H1 (cell line): ENCODE data around the gene ZNF813. TPM values are rescaled to one million over a fixed set of nuclear protein-coding genes. Genes with fewer than 3 reads are reported as not detected.

Experiments used
- CTCF ChIA-PET: fragments of 300-600 bp; sonication (Branson Sonifier 250); formaldehyde crosslinking; loops from one replicate; lab custom pipeline; 2021; ENCODE audit not compliant: partially characterized antibody; lab: Charles Lee
- POLR2A ChIA-PET: fragments of 300-600 bp; sonication (Branson Sonifier 250); formaldehyde crosslinking; loops from one replicate; lab custom pipeline; 2021; ENCODE audit warnings: inconsistent platforms; ENCODE audit not compliant: partially characterized antibody; lab: Charles Lee
- DNase-seq, 2 experiments: peaks; one replicate each; pipeline versions ENCODE4 v3.0.0 to v3.0.0-alpha.2; 2010 to 2022; ENCODE audit warnings: low spot score in 2 of 2, low read depth in 1 of 2, mixed read lengths in 1 of 2
- FAIRE-seq: peaks from 2 replicates; lab custom pipeline; 2011; peaks lifted over from hg19 to GRCh38; lab: Jason Lieb, UNC
- H2AFZ ChIP-seq: 2 replicates; pipeline ENCODE4 v1.8.1; 2012; ENCODE audit warnings: low read length, inconsistent platforms
- H2AK5ac ChIP-seq: 2 replicates; pipeline ENCODE4 v1.6.1; 2013; ENCODE audit warnings: low read depth, low read length
- H2BK120ac ChIP-seq: replicated peaks from 2 replicates; pipeline ENCODE3; 2013; ENCODE audit warnings: low read depth, low read length, inconsistent platforms
- H2BK12ac ChIP-seq: 2 replicates; pipeline ENCODE4 v1.6.1; 2013; ENCODE audit warnings: low read depth, low read length
- H2BK15ac ChIP-seq: 2 replicates; pipeline ENCODE4 v1.6.1; 2013; ENCODE audit warnings: low read length
- H2BK20ac ChIP-seq: 2 replicates; pipeline ENCODE4 v1.6.1; 2013; ENCODE audit warnings: low read length
- H2BK5ac ChIP-seq: 2 replicates; pipeline ENCODE4 v1.6.1; 2013; ENCODE audit warnings: low read depth, low read length
- H3K14ac ChIP-seq: 2 replicates; pipeline ENCODE4 v1.6.1; 2013; ENCODE audit warnings: inconsistent platforms; ENCODE audit not compliant: insufficient read length
- H3K18ac ChIP-seq: 2 replicates; pipeline ENCODE4 v1.6.1; 2013; ENCODE audit warnings: low read length; ENCODE audit errors: extremely low read depth
- H3K23ac ChIP-seq: 2 replicates; pipeline ENCODE4 v1.6.1; 2013; ENCODE audit warnings: inconsistent platforms; ENCODE audit not compliant: insufficient read length
- H3K23me2 ChIP-seq: 2 replicates; pipeline ENCODE4 v1.6.1; 2013; ENCODE audit warnings: low read depth, low read length
- H3K27ac ChIP-seq: 2 replicates; pipeline ENCODE4 v1.6.1; 2011; ENCODE audit warnings: low read depth, low read length, inconsistent platforms
- H3K27me3 ChIP-seq, 4 experiments: replicated peaks in 1 of 4; 1 replicate in 1 of 4; 2 replicates in 3 of 4; pipeline versions ENCODE4 v1.6.1 to v1.8.1; 2011 to 2013; ENCODE audit warnings: low read length in 3 of 4, mild to moderate bottlenecking in 3 of 4, inconsistent platforms in 2 of 4, mixed read lengths in 2 of 4, moderate library complexity in 1 of 4; ENCODE audit not compliant: control insufficient read depth in 3 of 4, insufficient read depth in 3 of 4; ENCODE audit errors: extremely low read depth in 1 of 4
- H3K36me3 ChIP-seq, 4 experiments: 2 replicates each; pipeline versions ENCODE4 v1.6.1 to v1.8.1; 2011 to 2013; ENCODE audit warnings: mild to moderate bottlenecking in 4 of 4, low read length in 3 of 4, moderate library complexity in 2 of 4, control low read depth in 1 of 4, inconsistent platforms in 1 of 4; ENCODE audit not compliant: insufficient read depth in 4 of 4, control insufficient read depth in 2 of 4
- H3K4ac ChIP-seq: replicated peaks from 2 replicates; pipeline ENCODE3; 2013; ENCODE audit warnings: low read length, low read depth, mixed read lengths, inconsistent platforms; ENCODE audit not compliant: insufficient read length
- H3K4me1 ChIP-seq, 4 experiments: replicated peaks in 1 of 4; 1 replicate in 1 of 4; 2 replicates in 3 of 4; pipeline versions ENCODE4 v1.6.1 to v1.8.1; 2011 to 2013; ENCODE audit warnings: low read length in 3 of 4, inconsistent platforms in 2 of 4, mixed read lengths in 1 of 4; ENCODE audit not compliant: insufficient read depth in 4 of 4, control insufficient read depth in 3 of 4
- H3K4me2 ChIP-seq, 2 experiments: 2 replicates each; pipeline versions ENCODE4 v1.6.1 to v1.8.1; 2011 to 2013; ENCODE audit warnings: low read depth in 2 of 2, low read length in 2 of 2, control low read depth in 1 of 2, inconsistent platforms in 1 of 2, mild to moderate bottlenecking in 1 of 2; ENCODE audit not compliant: insufficient read depth in 1 of 2
- H3K4me3 ChIP-seq, 4 experiments: fragments of 200-600, 300-600 bp in 1 of 4; sonication (generic), shearing (Covaris generic), sonication (Bioruptor Twin) in 1 of 4; 2 replicates each; pipeline versions ENCODE4 v1.5.1 to v1.8.1; 2011 to 2016; ENCODE audit warnings: low read length in 4 of 4, low read depth in 3 of 4, control low read depth in 2 of 4, inconsistent platforms in 2 of 4, mild to moderate bottlenecking in 2 of 4, mixed read lengths in 1 of 4, moderate library complexity in 1 of 4; ENCODE audit not compliant: insufficient read depth in 2 of 4; ENCODE audit errors: extremely low read depth in 1 of 4
- H3K56ac ChIP-seq: replicated peaks from 2 replicates; pipeline ENCODE3; 2013; ENCODE audit warnings: low read depth, mild to moderate bottlenecking, mixed read lengths, low read length, inconsistent platforms; ENCODE audit not compliant: insufficient read length
- H3K79me1 ChIP-seq: 2 replicates; pipeline ENCODE4 v1.6.1; 2013; ENCODE audit warnings: low read depth, low read length, control low read depth
- H3K79me2 ChIP-seq, 2 experiments: 2 replicates each; pipeline versions ENCODE4 v1.6.1 to v1.8.1; 2012 to 2013; ENCODE audit warnings: low read length in 2 of 2, mild to moderate bottlenecking in 2 of 2, inconsistent platforms in 1 of 2; ENCODE audit not compliant: insufficient read depth in 2 of 2, control insufficient read depth in 1 of 2
- H3K9ac ChIP-seq, 4 experiments: replicated peaks in 1 of 4; 1 replicate in 1 of 4; 2 replicates in 3 of 4; pipeline versions ENCODE4 v1.6.1 to v1.8.1; 2011 to 2013; ENCODE audit warnings: low read depth in 3 of 4, low read length in 3 of 4, control low read depth in 2 of 4, mild to moderate bottlenecking in 2 of 4, moderate library complexity in 2 of 4, inconsistent platforms in 1 of 4; ENCODE audit errors: extremely low read depth in 1 of 4
- H3K9me3 ChIP-seq, 2 experiments: 2 replicates each; pipeline versions ENCODE4 v1.6.1 to v1.8.1; 2012 to 2013; ENCODE audit warnings: mild to moderate bottlenecking in 2 of 2, moderate library complexity in 2 of 2, control low read depth in 1 of 2, inconsistent platforms in 1 of 2, low read depth in 1 of 2, low read length in 1 of 2, mixed read lengths in 1 of 2; ENCODE audit not compliant: insufficient read depth in 2 of 2
- H4K20me1 ChIP-seq, 2 experiments: replicated peaks in 1 of 2; 2 replicates each; pipeline versions ENCODE3 to v1.8.1; 2011 to 2013; ENCODE audit warnings: inconsistent platforms in 2 of 2, low read length in 2 of 2, mild to moderate bottlenecking in 1 of 2; ENCODE audit not compliant: insufficient read depth in 2 of 2, control insufficient read depth in 1 of 2
- H4K5ac ChIP-seq: 2 replicates; pipeline ENCODE4 v1.6.1; 2013; ENCODE audit warnings: low read length, low read depth, mixed read lengths, inconsistent platforms; ENCODE audit not compliant: insufficient read length
- H4K8ac ChIP-seq: 2 replicates; pipeline ENCODE4 v1.8.0; 2013; ENCODE audit warnings: mild to moderate bottlenecking, moderate library complexity, low read length, inconsistent platforms; ENCODE audit not compliant: insufficient read depth; ENCODE audit errors: extremely low read depth
- H4K91ac ChIP-seq: replicated peaks from 2 replicates; pipeline ENCODE3; 2013; ENCODE audit warnings: low read length, mixed read lengths, inconsistent platforms; ENCODE audit not compliant: insufficient read length
- CEBPB ChIP-seq: IDR thresholded peaks from 2 replicates; pipeline ENCODE4 v1.6.1; 2012; ENCODE audit warnings: low read depth, low read length
- PHF8 ChIP-seq: fragments of 200-600 bp; sonication (generic); conservative IDR thresholded peaks from 2 replicates; pipeline ENCODE4 v1.7.1; 2012; ENCODE audit warnings: low read depth, mild to moderate bottlenecking, inconsistent platforms, low read length, moderate library complexity
- POLR2AphosphoS5 ChIP-seq: IDR thresholded peaks from 2 replicates; pipeline ENCODE4 v1.6.1; 2011; ENCODE audit warnings: low read depth, low read length
- SP2 ChIP-seq: IDR thresholded peaks from 2 replicates; pipeline ENCODE4 v1.6.1; 2012; ENCODE audit warnings: mild to moderate bottlenecking, low read length, inconsistent platforms
- WGBS, 2 experiments: shearing (Covaris generic) in 1 of 2; methylation state at CpG; one replicate each; pipeline versions ENCODE4 v1.1.6 to v1.1.7; 2013 to 2015; ENCODE audit warnings: low lambda C conversion rate in 2 of 2, mixed read lengths in 2 of 2, inconsistent platforms in 1 of 2, low coverage in 1 of 2, missing lambda C conversion rate in 1 of 2; ENCODE audit not compliant: insufficient replicate concordance in 2 of 2, insufficient coverage in 1 of 2, insufficient read length in 1 of 2; ENCODE audit errors: extremely low coverage in 1 of 2, missing lambda C conversion rate in 1 of 2; 5-methylcytosine and 5-hydroxymethylcytosine counted together
- polyA plus RNA-seq, 7 experiments: library from polyadenylated mRNA; depleted of rRNA in 3 of 7; stranded (reverse) in 5 of 7; unstranded in 2 of 7; fragments of >200 nt in 5 of 7; fragments of 200-250 nt in 2 of 7; gene quantifications; 1 replicate in 5 of 7; 2 replicates in 1 of 7; 4 replicates in 1 of 7; pipeline versions ENCODE4 v1.2.1 to v1.2.3, GENCODE V29; 2011 to 2013; ENCODE audit warnings: missing spikeins in 2 of 7, mixed read lengths in 2 of 7
- total RNA-seq: library from RNA; stranded (reverse); fragmentation: NEBNext Ultra II Directional; extraction: Animal tissue kit (Norgen Biotek cat#: 25700); gene quantifications from 2 replicates; pipeline ENCODE4 v1.2.1, GENCODE V29; 2021

Gene ZNF813
- total and polyA plus RNA-seq, 2 of the 8 experiments (the other 6 are each of a cell fraction or from before 2014, with no cell fraction given): 2.9 to 22.1 TPM

- H3K4ac ChIP-seq: no peak overlapping the region
- no peak overlapping the region for H3K4me2 ChIP-seq
- H3K23ac ChIP-seq: no peak overlapping the region
- H4K20me1 ChIP-seq: no peaks in the 10 kb centered on the region
- no peak overlapping the region for H4K8ac ChIP-seq
- peaks cover 0 to 8% (median 5%) of the 10 kb centered on the region in 4 experiments; a peak in 4 of 7 replicates for H3K4me1 ChIP-seq
- H2BK5ac ChIP-seq: no peak overlapping the region
- ChIA-PET CTCF (interaction anchor here (0.7 to 1.8 kb wide), 5 partner anchors 10 to 330 kb away, joined by 3 to 5 read pairs (median 3); no protein-coding TSS in a partner anchor), POLR2A (interaction anchor here (1.0 to 1.7 kb wide), 2 partner anchors 12 to 59 kb away, joined by 4 to 5 read pairs; no protein-coding TSS in a partner anchor)
- peaks cover 5 to 6% of the 10 kb centered on the region in 2 experiments for H3K9me3 ChIP-seq
- H3K79me2 ChIP-seq: no peaks in the 10 kb centered on the region
- no peak overlapping the region for H3K18ac ChIP-seq
- no peak overlapping the region for H2BK20ac ChIP-seq
- TF ChIP-seq POLR2AphosphoS5 (no peak), CEBPB (no peak), SP2 (no peak), PHF8 (no peak)
- H2BK120ac ChIP-seq: no peak overlapping the region
- no peak overlapping the region for H3K14ac ChIP-seq
- H3K36me3 ChIP-seq: peaks cover 0 to 8% (median 5%) of the 10 kb centered on the region in 4 experiments; a peak in 5 of 8 replicates
- H3K27me3 ChIP-seq: no peaks in the 10 kb centered on the region; a peak in 1 of 7 replicates
- no peak overlapping the region for H2AFZ ChIP-seq
- H3K9ac ChIP-seq: no peak overlapping the region
- DNase-seq (no peak), FAIRE-seq (no peak)
- H2BK15ac ChIP-seq: no peak overlapping the region
- no peak overlapping the region for H2AK5ac ChIP-seq
- H3K79me1 ChIP-seq: no peaks in the 10 kb centered on the region
- no peak overlapping the region for H3K56ac ChIP-seq
- H2BK12ac ChIP-seq: no peak overlapping the region
- WGBS, 2 experiments: 91% methylated on average over 6 of the region's 6 CpGs; no CpG with 5 or more reads in 1 of the 2 experiments
- peaks cover 2% of the 10 kb centered on the region; the same call in 1 of the 2 replicates for H3K23me2 ChIP-seq
- no peak overlapping the region for H4K5ac ChIP-seq
- no peak overlapping the region for H3K4me3 ChIP-seq
- H4K91ac ChIP-seq: no peak overlapping the region
- no peak overlapping the region for H3K27ac ChIP-seq
Observed at GRCh38 chr19:53461866-53462265, 5.7 kb upstream of the ZNF813 start.
